ENCODE data around the gene DPF1. TPM values are rescaled to one million over a fixed set of nuclear protein-coding genes. Genes with fewer than 3 reads are reported as not detected.

DPF1 gene
- total and polyA plus RNA-seq, 2 donors (not counting 1 experiment from before 2014, with no cell fraction given): not detected

DNA sequence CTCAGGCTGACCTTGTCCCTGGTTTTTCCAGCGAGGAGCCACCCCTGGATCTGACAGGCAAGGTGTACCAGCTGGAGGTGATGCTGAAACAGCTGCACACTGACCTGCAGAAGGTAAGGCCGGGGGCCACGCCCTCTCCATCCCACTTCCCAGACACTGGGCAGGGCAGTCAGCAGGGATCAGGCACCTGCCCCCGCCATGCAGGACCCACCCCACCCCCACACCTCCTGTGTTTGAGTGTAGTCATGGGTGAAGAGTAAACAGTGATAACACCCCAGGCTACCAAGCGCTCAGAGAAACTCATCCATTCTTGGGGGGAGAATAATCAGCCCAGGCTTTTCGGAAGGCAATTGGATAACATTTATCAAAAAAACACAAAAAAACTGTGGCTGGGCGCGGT, 19.9 kb downstream of the DPF1 start:
- intact Hi-C loops (cut with micrococcal nuclease): no loop called here

GRCh38 chr19:38203197-38203596, 20.8 kb downstream of the DPF1 start:
- Histone ChIP-seq H3K27me3 (replicated peaks in 1 of 4; ENCODE audit: control extremely low read depth in 1 of 4, control insufficient read depth in 3 of 4, insufficient read depth in 4 of 4, low read length in 3 of 4) (peaks cover 0 to 8% (median 0%) of the 10 kb centered on the region in 4 experiments), H3K9ac (ENCODE audit: low read length) (no peak overlapping the region), H3K27ac (ENCODE audit: low read length in 2 of 2) (no peak overlapping the region), H3K4me2 (replicated peaks; ENCODE audit: low read depth, low read length, poor library complexity, severe bottlenecking) (no peak overlapping the region), H3K4me3 (ENCODE audit: control extremely low read depth in 1 of 5, extremely low read depth in 1 of 5, insufficient read depth in 1 of 5, low read depth in 2 of 5, low read length in 4 of 5) (no peak overlapping the region), H4K20me1 (ENCODE audit: control insufficient read depth, insufficient read depth, low read length, poor library complexity, severe bottlenecking) (peaks cover 46% of the 10 kb centered on the region), H3K36me3 (replicated peaks in 1 of 2; ENCODE audit: control extremely low read depth in 1 of 2, control insufficient read depth in 1 of 2, extremely low read depth in 1 of 2, insufficient read depth in 2 of 2, low read length in 1 of 2) (peaks cover 0 to 71% of the 10 kb centered on the region in 2 experiments), H3K79me2 (ENCODE audit: control insufficient read depth, insufficient read depth, low read length) (no peaks in the 10 kb centered on the region), H2AFZ (ENCODE audit: insufficient read depth, low read depth, low read length, poor library complexity, severe bottlenecking) (no peak overlapping the region), H3K9me3 (ENCODE audit: control extremely low read depth in 1 of 3, control insufficient read depth in 2 of 3, insufficient read depth in 1 of 3, low read length in 2 of 3) (peaks cover 0 to 6% (median 0%) of the 10 kb centered on the region in 3 donors), H3K4me1 (ENCODE audit: control insufficient read depth in 2 of 2, insufficient read depth in 2 of 2, low read length in 2 of 2) (no peaks in the 10 kb centered on the region)
- ChIA-PET POLR2A (no interaction called here), CTCF (no interaction called here)
- Mint-ChIP-seq H3K9me3 (ENCODE audit: insufficient read depth) (no peaks in the 10 kb centered on the region), H3K27ac (no peak overlapping the region), H3K4me1 (no peaks in the 10 kb centered on the region), H3K4me3 (no peak overlapping the region), H3K27me3 (peaks cover 3% of the 10 kb centered on the region)
- WGBS (ENCODE audit: insufficient coverage): 89% methylated on average over 12 of the region's 13 CpGs
- intact Hi-C loops (cut with micrococcal nuclease): no loop called here
- ATAC-seq (ENCODE audit: low read depth): no peak
- no peak for DNase-seq
- no peak for TF ChIP-seq EZH2 (IDR thresholded peaks at IDR 0.05; ENCODE audit: borderline replicate concordance, insufficient read depth, low read depth, low read length, poor library complexity, severe bottlenecking)
- TF ChIP-seq, protein P1, sequence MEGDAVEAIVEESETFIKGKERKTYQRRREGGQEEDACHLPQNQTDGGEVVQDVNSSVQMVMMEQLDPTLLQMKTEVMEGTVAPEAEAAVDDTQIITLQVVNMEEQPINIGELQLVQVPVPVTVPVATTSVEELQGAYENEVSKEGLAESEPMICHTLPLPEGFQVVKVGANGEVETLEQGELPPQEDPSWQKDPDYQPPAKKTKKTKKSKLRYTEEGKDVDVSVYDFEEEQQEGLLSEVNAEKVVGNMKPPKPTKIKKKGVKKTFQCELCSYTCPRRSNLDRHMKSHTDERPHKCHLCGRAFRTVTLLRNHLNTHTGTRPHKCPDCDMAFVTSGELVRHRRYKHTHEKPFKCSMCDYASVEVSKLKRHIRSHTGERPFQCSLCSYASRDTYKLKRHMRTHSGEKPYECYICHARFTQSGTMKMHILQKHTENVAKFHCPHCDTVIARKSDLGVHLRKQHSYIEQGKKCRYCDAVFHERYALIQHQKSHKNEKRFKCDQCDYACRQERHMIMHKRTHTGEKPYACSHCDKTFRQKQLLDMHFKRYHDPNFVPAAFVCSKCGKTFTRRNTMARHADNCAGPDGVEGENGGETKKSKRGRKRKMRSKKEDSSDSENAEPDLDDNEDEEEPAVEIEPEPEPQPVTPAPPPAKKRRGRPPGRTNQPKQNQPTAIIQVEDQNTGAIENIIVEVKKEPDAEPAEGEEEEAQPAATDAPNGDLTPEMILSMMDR (IDR thresholded peaks at IDR 0.05): no peak

More for the DNA sequence above, 19.9 kb downstream of the DPF1 start:
- H3K4me2 ChIP-seq (replicated peaks; ENCODE audit: low read depth, low read length, poor library complexity, severe bottlenecking): no peak overlapping the region
- H3K4me1 Mint-ChIP-seq: no peaks in the 10 kb centered on the region
- H3K27me3 ChIP-seq (replicated peaks in 1 of 4; ENCODE audit: control extremely low read depth in 1 of 4, control insufficient read depth in 3 of 4, insufficient read depth in 4 of 4, low read length in 3 of 4): peaks cover 0 to 11% (median under 1%) of the 10 kb centered on the region in 4 experiments
- no peaks in the 10 kb centered on the region for H3K9me3 Mint-ChIP-seq (ENCODE audit: insufficient read depth)
- H2AFZ ChIP-seq (ENCODE audit: insufficient read depth, low read depth, low read length, poor library complexity, severe bottlenecking): no peak overlapping the region
- no peaks in the 10 kb centered on the region for H3K79me2 ChIP-seq (ENCODE audit: control insufficient read depth, insufficient read depth, low read length)
- H3K9ac ChIP-seq (ENCODE audit: low read length): no peak overlapping the region
- H3K4me3 Mint-ChIP-seq: no peak overlapping the region
- H3K27ac ChIP-seq (ENCODE audit: low read length in 2 of 2): no peak overlapping the region
- peaks cover 0 to 4% (median 0%) of the 10 kb centered on the region in 3 donors for H3K9me3 ChIP-seq (ENCODE audit: control extremely low read depth in 1 of 3, control insufficient read depth in 2 of 3, insufficient read depth in 1 of 3, low read length in 2 of 3)
- H3K27ac Mint-ChIP-seq: no peak overlapping the region
- no peak overlapping the region for H3K4me3 ChIP-seq (ENCODE audit: control extremely low read depth in 1 of 5, extremely low read depth in 1 of 5, insufficient read depth in 1 of 5, low read depth in 2 of 5, low read length in 4 of 5)
- peaks cover 0 to under 1% of the 10 kb centered on the region in 2 donors for H3K4me1 ChIP-seq (ENCODE audit: control insufficient read depth in 2 of 2, insufficient read depth in 2 of 2, low read length in 2 of 2)
- H4K20me1 ChIP-seq (ENCODE audit: control insufficient read depth, insufficient read depth, low read length, poor library complexity, severe bottlenecking): peaks cover 52% of the 10 kb centered on the region
- H3K36me3 ChIP-seq (replicated peaks in 1 of 2; ENCODE audit: control extremely low read depth in 1 of 2, control insufficient read depth in 1 of 2, extremely low read depth in 1 of 2, insufficient read depth in 2 of 2, low read length in 1 of 2): peaks cover 0 to 62% of the 10 kb centered on the region in 2 experiments
- ChIA-PET POLR2A (no interaction called here), CTCF (no interaction called here)
- ATAC-seq (ENCODE audit: low read depth) (no peak), DNase-seq (no peak)
- WGBS (ENCODE audit: insufficient coverage): 100% methylated on average over 1 of the region's 8 CpGs
- TF ChIP-seq, protein P1 (IDR thresholded peaks at IDR 0.05): no peak
- TF ChIP-seq EZH2 (IDR thresholded peaks at IDR 0.05; ENCODE audit: borderline replicate concordance, insufficient read depth, low read depth, low read length, poor library complexity, severe bottlenecking): no peak
- peaks cover 3% of the 10 kb centered on the region for H3K27me3 Mint-ChIP-seq
